ENCODE measurements around the gene SPG7. TPM values are rescaled to one million over a fixed set of nuclear protein-coding genes. Genes with fewer than 3 reads are reported as not detected.

Gene SPG7
- total RNA-seq, 1 donor from 2014 or later, result 96.1 TPM

DNA sequence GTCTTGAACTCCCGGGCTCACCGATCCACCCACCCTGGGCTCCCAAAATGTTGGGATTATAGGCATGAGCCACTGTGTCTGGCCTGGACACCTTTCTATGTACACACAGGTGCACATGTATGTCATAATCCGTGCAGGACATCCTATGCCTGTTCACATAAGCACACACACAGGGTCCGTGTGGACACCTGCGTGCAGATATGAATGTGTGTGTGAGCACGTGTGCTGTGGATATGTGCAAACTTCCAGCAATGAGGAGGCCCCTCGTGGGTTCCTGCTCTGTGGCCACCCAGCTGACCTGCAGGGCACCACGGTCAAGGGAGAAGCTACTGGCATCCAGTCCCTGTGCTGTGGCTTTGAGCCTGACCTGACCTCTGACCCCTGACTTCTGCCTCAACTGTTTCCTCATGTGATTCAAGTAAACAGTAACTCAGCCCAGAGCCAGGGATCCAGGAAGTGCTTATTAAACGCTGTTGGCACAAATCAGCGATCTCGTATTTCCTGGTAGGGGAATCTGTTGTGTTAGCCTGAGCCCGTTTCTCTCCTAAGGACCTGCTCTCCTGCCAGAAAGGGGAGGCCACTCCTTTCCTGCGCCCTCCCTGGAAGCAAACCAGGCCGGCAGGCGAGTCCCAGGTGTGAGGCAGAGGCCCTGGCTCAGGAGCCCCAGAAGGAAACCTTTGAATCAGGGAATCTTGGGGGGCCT lies 73.8 kb downstream of the SPG7 start:
- Histone ChIP-seq H2AFZ (ENCODE audit: low read depth, low read length) (peak overlapping the region; percentile 5), H3K4me1 (ENCODE audit: insufficient read depth, low read length) (peaks cover 17% of the 10 kb centered on the region), H3K9me3 (ENCODE audit: insufficient read depth, low read depth, low read length) (no peaks in the 10 kb centered on the region), H4K20me1 (ENCODE audit: insufficient read depth, low read length) (no peaks in the 10 kb centered on the region), H3K4me2 (ENCODE audit: low read length) (peak overlapping the region; percentile 53), H3K4me3 (ENCODE audit: insufficient read depth, low read depth, low read length) (no peak overlapping the region), H3K79me2 (ENCODE audit: insufficient read depth, low read length) (peaks cover 2% of the 10 kb centered on the region), H3K36me3 (ENCODE audit: insufficient read depth, low read length) (no peaks in the 10 kb centered on the region), H3K27me3 (ENCODE audit: insufficient read depth, low read length) (no peaks in the 10 kb centered on the region), H3K9ac (ENCODE audit: low read length) (peak overlapping the region; percentile 50), H3K27ac (ENCODE audit: low read depth, low read length) (peak overlapping the region; percentile 66)
- Mint-ChIP-seq H3K27ac (ENCODE audit: unreplicated experiment) (peak overlapping the region; percentile 84), H3K9me3 (ENCODE audit: unreplicated experiment) (no peaks in the 10 kb centered on the region), H3K4me1 (ENCODE audit: low read depth, unreplicated experiment) (peaks cover 10% of the 10 kb centered on the region), H3K4me3 (ENCODE audit: unreplicated experiment) (no peak overlapping the region), H3K27me3 (ENCODE audit: low read depth, unreplicated experiment) (no peaks in the 10 kb centered on the region), H3K36me3 (ENCODE audit: low read depth, unreplicated experiment) (no peaks in the 10 kb centered on the region)
- TF ChIP-seq, protein P1, sequence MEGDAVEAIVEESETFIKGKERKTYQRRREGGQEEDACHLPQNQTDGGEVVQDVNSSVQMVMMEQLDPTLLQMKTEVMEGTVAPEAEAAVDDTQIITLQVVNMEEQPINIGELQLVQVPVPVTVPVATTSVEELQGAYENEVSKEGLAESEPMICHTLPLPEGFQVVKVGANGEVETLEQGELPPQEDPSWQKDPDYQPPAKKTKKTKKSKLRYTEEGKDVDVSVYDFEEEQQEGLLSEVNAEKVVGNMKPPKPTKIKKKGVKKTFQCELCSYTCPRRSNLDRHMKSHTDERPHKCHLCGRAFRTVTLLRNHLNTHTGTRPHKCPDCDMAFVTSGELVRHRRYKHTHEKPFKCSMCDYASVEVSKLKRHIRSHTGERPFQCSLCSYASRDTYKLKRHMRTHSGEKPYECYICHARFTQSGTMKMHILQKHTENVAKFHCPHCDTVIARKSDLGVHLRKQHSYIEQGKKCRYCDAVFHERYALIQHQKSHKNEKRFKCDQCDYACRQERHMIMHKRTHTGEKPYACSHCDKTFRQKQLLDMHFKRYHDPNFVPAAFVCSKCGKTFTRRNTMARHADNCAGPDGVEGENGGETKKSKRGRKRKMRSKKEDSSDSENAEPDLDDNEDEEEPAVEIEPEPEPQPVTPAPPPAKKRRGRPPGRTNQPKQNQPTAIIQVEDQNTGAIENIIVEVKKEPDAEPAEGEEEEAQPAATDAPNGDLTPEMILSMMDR (IDR thresholded peaks at IDR 0.05; ENCODE audit: insufficient read depth, low read depth, low read length), result no peak
- TF ChIP-seq EZH2 (IDR thresholded peaks at IDR 0.05; ENCODE audit: insufficient read depth, low read length), result no peak
- FAIRE-seq (no peak), DNase-seq (ENCODE audit: low read depth) (peak; percentile 62)

DNA sequence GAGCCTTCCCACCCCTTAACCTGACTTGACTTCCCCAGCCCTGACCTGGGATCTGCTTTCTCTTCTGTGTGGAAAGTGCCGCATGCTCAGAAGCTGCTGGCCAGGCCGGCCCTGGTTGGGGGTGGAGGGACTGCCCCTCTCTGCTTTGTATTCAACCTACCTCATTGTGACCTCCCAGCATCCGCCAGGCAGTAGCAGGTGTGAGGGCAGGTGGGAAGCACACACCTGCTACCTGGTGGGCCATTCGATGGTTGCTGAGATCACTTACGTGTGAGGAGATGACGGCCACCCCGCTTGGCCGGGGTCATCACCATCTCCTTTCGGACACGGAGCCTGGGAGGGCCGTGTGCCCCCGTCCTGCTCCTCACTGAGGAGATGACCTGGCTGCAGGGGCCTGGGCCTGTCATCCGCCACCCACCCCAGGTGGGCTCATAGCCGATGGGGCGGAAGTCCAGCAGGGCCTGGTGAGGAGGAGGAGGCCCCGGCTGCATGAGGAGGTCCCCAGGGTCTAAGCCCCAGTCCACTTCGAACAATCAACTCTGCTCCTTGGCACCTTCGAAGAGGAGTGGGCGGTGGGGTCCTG lies 74.5 kb downstream of the SPG7 start:
- H3K9ac ChIP-seq (ENCODE audit: low read length), result peak overlapping the region; percentile 50
- H3K4me1 ChIP-seq (ENCODE audit: insufficient read depth, low read length), result peaks cover 17% of the 10 kb centered on the region
- H2AFZ ChIP-seq (ENCODE audit: low read depth, low read length), result no peak overlapping the region
- H3K9me3 ChIP-seq (ENCODE audit: insufficient read depth, low read depth, low read length), result no peaks in the 10 kb centered on the region
- no peaks in the 10 kb centered on the region for H3K27me3 ChIP-seq (ENCODE audit: insufficient read depth, low read length)
- no peak overlapping the region for H3K27ac Mint-ChIP-seq (ENCODE audit: unreplicated experiment)
- DNase-seq (ENCODE audit: low read depth), result no peak
- no peaks in the 10 kb centered on the region for H3K36me3 Mint-ChIP-seq (ENCODE audit: low read depth, unreplicated experiment)
- no peak overlapping the region for H3K4me3 ChIP-seq (ENCODE audit: insufficient read depth, low read depth, low read length)
- no peaks in the 10 kb centered on the region for H3K79me2 ChIP-seq (ENCODE audit: insufficient read depth, low read length)
- no peaks in the 10 kb centered on the region for H3K27me3 Mint-ChIP-seq (ENCODE audit: low read depth, unreplicated experiment)
- no peaks in the 10 kb centered on the region for H3K9me3 Mint-ChIP-seq (ENCODE audit: unreplicated experiment)
- peak overlapping the region; percentile 53 for H3K4me2 ChIP-seq (ENCODE audit: low read length)
- no peaks in the 10 kb centered on the region for H4K20me1 ChIP-seq (ENCODE audit: insufficient read depth, low read length)
- H3K36me3 ChIP-seq (ENCODE audit: insufficient read depth, low read length), result no peaks in the 10 kb centered on the region
- peaks cover 10% of the 10 kb centered on the region for H3K4me1 Mint-ChIP-seq (ENCODE audit: low read depth, unreplicated experiment)
- no peak for FAIRE-seq
- peak overlapping the region; percentile 66 for H3K27ac ChIP-seq (ENCODE audit: low read depth, low read length)
- no peak overlapping the region for H3K4me3 Mint-ChIP-seq (ENCODE audit: unreplicated experiment)
- no peak for TF ChIP-seq EZH2 (IDR thresholded peaks at IDR 0.05; ENCODE audit: insufficient read depth, low read length)
- TF ChIP-seq, protein P1 (IDR thresholded peaks at IDR 0.05; ENCODE audit: insufficient read depth, low read depth, low read length), result no peak

All from astrocyte (in vitro differentiated cells and primary cell).